Stimulated activated CD4-positive, alpha-beta T cell treated with anti-CD3 and anti-CD28 coated beads, Interleukin-4, amount 100 ng/mL, for 24 hours (primary cell): ENCODE results near the gene TNFRSF11A.

Experiments
- DNase-seq: peaks from one replicate; pipeline ENCODE4 v3.0.0-alpha.2; 2020

TNFRSF11A gene

GRCh38 chr18:62324917-62325805 is at the start of gene TNFRSF11A:
TNFRSF11A (plus strand) TSS chr18:62325310; CDS start chr18:62325353, 43 bp downstream.
- DNase-seq: peak; percentile 55

GRCh38 chr18:62277045-62277444 is 48.1 kb upstream of the TNFRSF11A start:
- DNase-seq: no peak

DNA sequence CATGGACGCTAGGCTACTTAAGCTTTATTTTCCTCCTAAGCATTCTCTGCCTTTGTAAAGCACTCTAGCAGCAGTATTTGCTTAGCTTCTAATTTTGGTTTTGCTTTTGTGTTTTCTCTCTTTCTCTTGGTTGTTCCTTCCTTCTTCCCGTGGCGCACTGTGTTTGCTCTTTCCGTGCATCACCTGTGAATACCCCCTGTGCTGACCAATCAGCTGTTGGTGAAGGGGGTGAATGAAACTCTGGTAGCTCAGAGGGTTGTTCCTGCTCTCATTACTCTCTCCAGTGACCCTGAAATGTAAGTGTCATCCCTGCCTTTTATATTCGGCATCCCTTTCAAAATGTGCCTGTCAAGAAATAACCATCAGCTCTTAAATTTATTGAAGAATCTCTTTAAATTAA is 45.5 kb upstream of the TNFRSF11A start:
- DNase-seq: no peak

GRCh38 chr18:62280058-62280457 is 45.1 kb upstream of the TNFRSF11A start:
- DNase-seq: no peak

- DNase-seq: no peak
Observed at GRCh38 chr18:62280786-62281185, 44.3 kb upstream of the TNFRSF11A start.

GRCh38 chr18:62281684-62282083 is 43.4 kb upstream of the TNFRSF11A start:
- no peak for DNase-seq

DNA sequence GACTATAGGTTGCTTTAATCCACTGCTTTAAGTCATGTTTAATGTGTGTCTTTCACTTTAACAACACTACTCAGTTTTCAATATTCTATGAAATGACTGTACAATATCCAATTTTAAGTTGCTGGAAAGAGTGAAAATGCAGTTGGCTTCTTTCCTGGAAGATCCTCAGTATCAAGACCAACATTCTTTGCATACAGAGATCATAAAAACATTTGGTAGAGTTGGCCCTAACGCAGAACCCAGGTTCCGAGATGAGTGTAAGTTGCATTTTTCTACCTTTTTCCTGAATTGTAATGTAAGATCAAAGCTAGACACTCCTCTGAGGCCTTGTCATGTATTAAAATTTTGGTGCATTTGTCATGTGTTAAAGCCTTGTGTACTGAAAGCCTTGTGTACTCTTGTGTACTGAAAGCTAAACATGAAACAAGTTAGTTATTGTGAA is 42.9 kb upstream of the TNFRSF11A start:
- DNase-seq: no peak

DNA sequence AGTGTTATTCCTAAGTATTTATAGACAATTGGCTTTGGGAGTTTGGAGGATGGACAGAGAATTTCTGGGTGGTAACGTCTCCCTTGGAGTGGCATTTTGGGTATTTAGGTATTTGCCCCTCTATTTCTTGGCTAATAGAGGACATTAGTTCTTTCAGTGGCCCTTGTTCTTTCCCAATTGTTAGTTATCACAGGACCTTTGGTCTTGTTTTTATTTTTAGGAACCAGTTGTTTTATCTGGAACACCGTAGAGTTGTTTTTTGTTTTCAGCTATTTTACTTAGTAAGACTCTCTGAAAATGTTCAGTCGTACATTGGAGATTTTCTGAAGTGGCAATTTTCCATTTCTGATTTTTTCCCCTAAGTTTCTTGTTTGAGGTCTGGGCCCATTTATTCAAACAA is 40.5 kb upstream of the TNFRSF11A start:
- DNase-seq: no peak

DNA sequence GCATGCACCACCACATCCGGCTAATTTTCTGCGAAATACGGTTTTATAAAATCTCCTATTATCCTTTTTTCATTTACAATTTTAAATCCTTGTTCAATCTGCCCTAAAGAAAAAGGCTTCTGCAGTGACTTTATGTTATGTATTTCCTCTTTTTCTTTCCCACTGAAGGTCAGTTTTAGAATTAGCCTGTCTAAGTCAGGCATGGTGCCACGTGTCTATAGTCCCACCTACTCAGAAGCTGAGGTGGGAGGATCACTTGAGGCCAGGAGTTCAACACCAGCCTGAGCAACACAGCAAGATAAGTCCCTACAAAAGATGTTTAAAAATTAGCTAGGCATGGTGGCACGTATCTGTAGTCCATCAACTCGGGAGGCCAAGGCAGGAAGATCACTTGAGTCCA is 39.8 kb upstream of the TNFRSF11A start:
- no peak for DNase-seq

- no peak for DNase-seq
Observed at GRCh38 chr18:62287781-62288664, 37.1 kb upstream of the TNFRSF11A start.

- DNase-seq: no peak
Observed at GRCh38 chr18:62288665-62289008, 36.5 kb upstream of the TNFRSF11A start.

DNA sequence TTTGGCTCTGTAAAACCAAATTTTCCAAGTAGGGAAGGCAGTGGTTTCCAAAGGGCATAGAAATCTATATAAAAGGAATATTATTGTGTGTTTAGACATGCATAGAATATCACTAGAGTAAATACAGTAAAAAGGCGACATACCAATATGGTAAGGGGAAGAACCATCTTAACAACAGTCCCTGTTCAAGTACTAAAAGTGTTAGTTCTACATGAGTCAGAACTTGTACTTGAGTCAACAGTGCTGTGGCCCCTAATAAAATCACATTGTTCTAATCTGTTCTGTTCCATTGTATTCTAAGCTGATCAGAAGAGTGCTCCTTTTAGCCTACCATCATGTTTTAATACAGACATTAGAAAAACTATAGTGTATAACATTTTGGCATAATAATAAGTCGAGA is 36.1 kb upstream of the TNFRSF11A start:
- DNase-seq: no peak

DNA sequence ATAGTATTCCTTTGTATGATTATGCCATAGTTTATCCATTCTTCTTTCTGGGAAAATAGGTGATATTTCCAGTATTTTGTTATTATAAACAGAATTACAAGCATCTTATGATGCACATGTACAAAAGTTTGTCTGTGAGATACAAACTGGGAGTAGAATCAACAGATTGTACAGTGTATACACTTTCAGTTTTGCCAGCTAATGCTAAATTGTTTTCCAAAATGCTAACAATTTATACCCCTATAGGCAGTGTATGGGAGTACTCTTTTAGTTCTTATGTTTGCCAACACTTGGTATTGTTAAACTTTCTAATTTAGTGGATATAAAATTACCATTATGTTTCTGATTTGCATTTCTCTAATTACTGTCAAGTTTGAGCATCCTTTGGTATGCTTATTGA is 31.0 kb upstream of the TNFRSF11A start:
- no peak for DNase-seq

GRCh38 chr18:62300359-62300963 is 24.6 kb upstream of the TNFRSF11A start:
- no peak for DNase-seq

GRCh38 chr18:62301322-62301721 is 23.8 kb upstream of the TNFRSF11A start:
- no peak for DNase-seq

GRCh38 chr18:62312851-62313250 is 12.3 kb upstream of the TNFRSF11A start:
- DNase-seq: no peak

DNA sequence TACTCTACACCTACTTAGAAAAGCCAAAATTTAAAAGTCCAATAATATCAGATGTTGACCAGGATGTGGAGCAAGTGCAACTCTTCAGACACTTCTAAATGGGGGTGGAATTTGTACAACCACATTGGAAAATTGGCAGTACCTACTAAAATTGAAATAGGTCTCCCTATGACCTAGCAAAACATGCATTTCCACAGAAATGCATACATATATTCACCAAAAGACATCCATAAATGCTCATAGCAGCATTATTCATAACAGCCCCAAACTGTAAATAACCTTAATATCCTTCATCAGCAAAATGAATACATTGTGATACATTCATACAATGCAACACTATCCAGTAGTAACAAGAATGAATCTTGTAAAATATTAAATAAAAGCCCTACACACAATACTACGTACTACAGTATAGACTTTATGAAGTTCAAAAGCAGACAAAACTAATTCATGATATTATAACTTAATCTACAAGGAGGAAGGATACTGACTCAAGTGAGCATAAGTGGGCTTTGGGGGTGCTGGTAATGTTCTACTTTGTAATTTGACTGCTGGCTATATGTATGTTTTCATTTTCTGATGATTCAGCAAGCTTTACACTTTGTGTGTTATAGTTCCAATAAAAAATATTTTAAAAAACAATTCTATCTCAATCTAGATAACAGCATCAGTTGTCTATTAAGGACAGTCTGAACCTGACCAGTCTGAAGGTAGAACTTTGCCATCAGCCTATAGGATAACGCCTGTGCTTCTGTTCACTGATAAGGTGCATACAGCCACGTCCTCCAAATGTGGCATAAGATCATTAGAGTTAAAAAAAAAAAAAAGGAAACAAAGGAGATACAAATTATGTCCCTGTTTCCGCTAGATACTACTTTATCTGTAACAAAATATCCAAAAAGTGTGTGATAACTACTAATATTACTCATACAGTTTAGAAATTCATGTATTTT is 6.6 kb upstream of the TNFRSF11A start:
- no peak for DNase-seq

GRCh38 chr18:62321201-62321600 is 3.9 kb upstream of the TNFRSF11A start:
- no peak for DNase-seq

- no peak for DNase-seq
Observed at GRCh38 chr18:62323483-62324180, 1.5 kb upstream of the TNFRSF11A start.

DNA sequence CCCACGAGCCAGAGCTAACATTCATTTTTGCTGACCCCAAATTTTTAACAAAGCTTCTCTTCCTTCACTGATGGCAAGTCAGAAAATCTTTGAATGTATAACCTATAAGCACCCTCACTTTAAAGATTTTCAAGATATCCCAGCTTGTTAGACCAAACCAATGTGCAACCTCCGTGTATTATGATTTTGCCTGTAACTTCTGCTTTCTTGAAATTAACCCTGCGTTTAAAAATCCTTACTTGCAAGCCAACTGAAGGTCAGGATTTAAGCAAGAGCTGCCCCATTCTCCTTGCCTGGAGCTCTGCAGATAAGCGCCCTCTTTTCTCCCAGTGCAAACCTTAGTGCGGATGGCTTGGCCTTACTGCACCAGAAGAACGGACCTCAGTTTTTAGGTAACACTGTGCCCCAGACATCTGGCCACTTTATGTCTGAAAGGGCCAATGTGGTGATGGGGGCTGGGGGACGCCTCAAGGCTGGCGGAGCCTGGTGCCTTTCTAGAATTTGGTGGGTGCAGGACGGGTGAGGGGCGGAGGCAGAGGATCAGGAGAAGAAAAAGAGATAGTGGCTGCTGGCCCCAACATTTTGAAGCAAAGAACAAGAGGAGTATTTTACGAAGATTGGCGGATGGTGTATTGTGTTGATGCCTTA is 805 bp upstream of the TNFRSF11A start:
- no peak for DNase-seq
